Caco-2 (cell line): Measurements from ENCODE around the gene PRSS23. TPM values are rescaled to one million over a fixed set of nuclear protein-coding genes. Genes with fewer than 3 reads are reported as not detected.

ENCODE experiments used
- BruUV-seq: library from RNA; stranded (reverse); fragments of 400-500 nt; replicated peaks from 2 replicates; lab custom pipeline; 2021; lab: Mats Ljungman, UMichigan
- CTCF ChIA-PET: fragments of 300-600 bp; sonication (Branson Sonifier 250); formaldehyde crosslinking; loops from one replicate; lab custom pipeline; 2022; ENCODE audit warnings: antibody characterized with exemption; lab: Charles Lee
- POLR2A ChIA-PET: fragments of 300-600 bp; sonication (Branson Sonifier 250); formaldehyde crosslinking; loops from one replicate; lab custom pipeline; 2022; ENCODE audit warnings: antibody characterized with exemption; lab: Charles Lee
- DNase-seq, 2 experiments: peaks; one replicate each; pipeline versions ENCODE4 v3.0.0 to v3.0.0-alpha.2; 2020 to 2022
- H3K27me3 ChIP-seq: replicated peaks from 2 replicates; pipeline ENCODE4 v1.6.0; 2011; ENCODE audit warnings: low read length; ENCODE audit not compliant: control insufficient read depth, insufficient read depth
- H3K36me3 ChIP-seq: 2 replicates; pipeline ENCODE4 v1.5.1; 2011; ENCODE audit warnings: low read length; ENCODE audit not compliant: control insufficient read depth, insufficient read depth
- H3K4me1 ChIP-seq: fragments of 250-450 bp; sonication (Bioruptor Pico); 2 replicates; pipeline ENCODE4 v1.5.1; 2020; ENCODE audit warnings: mild to moderate bottlenecking
- H3K4me3 ChIP-seq: 2 replicates; pipeline ENCODE4 v1.5.1; 2011; ENCODE audit warnings: low read depth, mild to moderate bottlenecking, control low read depth, low read length
- H3K9me3 ChIP-seq: fragments of 250-450 bp; sonication (Bioruptor Pico); 2 replicates; pipeline ENCODE4 v1.5.1; 2020; ENCODE audit warnings: mild to moderate bottlenecking, moderate library complexity
- H3K27ac Mint-ChIP-seq: one replicate; pipeline ENCODE4 v1.8.0; 2022; ENCODE audit warnings: mixed read lengths; ENCODE audit not compliant: unreplicated experiment
- H3K27me3 Mint-ChIP-seq: one replicate; pipeline ENCODE4 v1.8.0; 2022; ENCODE audit warnings: mixed read lengths; ENCODE audit not compliant: insufficient read depth, unreplicated experiment
- H3K36me3 Mint-ChIP-seq: one replicate; pipeline ENCODE4 v1.8.0; 2022; ENCODE audit warnings: mild to moderate bottlenecking, mixed read lengths; ENCODE audit not compliant: insufficient read depth, unreplicated experiment
- H3K4me1 Mint-ChIP-seq: one replicate; pipeline ENCODE4 v1.8.0; 2022; ENCODE audit warnings: low read depth, mixed read lengths; ENCODE audit not compliant: unreplicated experiment
- H3K4me3 Mint-ChIP-seq: one replicate; pipeline ENCODE4 v1.8.0; 2022; ENCODE audit warnings: mild to moderate bottlenecking, moderate library complexity, mixed read lengths; ENCODE audit not compliant: unreplicated experiment
- H3K9me3 Mint-ChIP-seq: one replicate; pipeline ENCODE4 v1.8.0; 2022; ENCODE audit warnings: mixed read lengths; ENCODE audit not compliant: unreplicated experiment
- intact Hi-C: fragments of 100-400 bp; cut with micrococcal nuclease; formaldehyde crosslinking; loops from one replicate; pipeline ENCODE4 v1.10.0; 2022; ENCODE audit not compliant: unreplicated experiment
- total RNA-seq: library from RNA; stranded (reverse); gene quantifications from 2 replicates; pipeline ENCODE4 v1.2.3, GENCODE V29; 2022
- TF ChIP-seq, protein P1 (sequence below), 2 experiments: fragments of 200-600 bp in 1 of 2; IDR thresholded peaks; 1 replicate in 1 of 2; 2 replicates in 1 of 2; pipeline versions ENCODE4 v1.5.1 to v1.8.0; 2011 to 2022; ENCODE audit warnings: antibody characterized with exemption in 1 of 2, control low read depth in 1 of 2, inconsistent platforms in 1 of 2, low read depth in 1 of 2, low read length in 1 of 2, mild to moderate bottlenecking in 1 of 2, moderate library complexity in 1 of 2; ENCODE audit not compliant: insufficient read depth in 1 of 2, severe bottlenecking in 1 of 2, unreplicated experiment in 1 of 2

PRSS23 gene
- total RNA-seq, 1 experiment from 2014 or later: 400 TPM

DNA sequence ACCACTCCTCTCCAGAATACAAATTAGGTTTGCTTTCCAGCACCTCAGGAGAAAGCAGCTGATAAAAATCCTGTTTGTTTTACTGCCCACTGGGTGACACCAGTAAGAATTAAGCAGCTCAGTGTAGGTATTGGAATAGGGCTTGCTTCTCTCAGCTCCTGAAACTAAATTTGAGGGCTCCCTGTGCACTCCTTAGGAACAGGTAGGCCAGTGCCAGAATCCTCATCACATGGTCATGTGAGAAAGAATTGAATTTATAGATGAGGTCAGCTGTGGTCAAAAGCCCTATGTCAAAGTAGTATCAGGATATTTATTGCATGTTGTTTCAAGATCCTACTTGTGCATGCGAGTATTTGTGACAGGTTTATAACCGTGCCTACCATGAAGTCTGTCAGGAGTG, 1.0 kb downstream of the PRSS23 start:
- no peak for DNase-seq
- TF ChIP-seq, protein P1, sequence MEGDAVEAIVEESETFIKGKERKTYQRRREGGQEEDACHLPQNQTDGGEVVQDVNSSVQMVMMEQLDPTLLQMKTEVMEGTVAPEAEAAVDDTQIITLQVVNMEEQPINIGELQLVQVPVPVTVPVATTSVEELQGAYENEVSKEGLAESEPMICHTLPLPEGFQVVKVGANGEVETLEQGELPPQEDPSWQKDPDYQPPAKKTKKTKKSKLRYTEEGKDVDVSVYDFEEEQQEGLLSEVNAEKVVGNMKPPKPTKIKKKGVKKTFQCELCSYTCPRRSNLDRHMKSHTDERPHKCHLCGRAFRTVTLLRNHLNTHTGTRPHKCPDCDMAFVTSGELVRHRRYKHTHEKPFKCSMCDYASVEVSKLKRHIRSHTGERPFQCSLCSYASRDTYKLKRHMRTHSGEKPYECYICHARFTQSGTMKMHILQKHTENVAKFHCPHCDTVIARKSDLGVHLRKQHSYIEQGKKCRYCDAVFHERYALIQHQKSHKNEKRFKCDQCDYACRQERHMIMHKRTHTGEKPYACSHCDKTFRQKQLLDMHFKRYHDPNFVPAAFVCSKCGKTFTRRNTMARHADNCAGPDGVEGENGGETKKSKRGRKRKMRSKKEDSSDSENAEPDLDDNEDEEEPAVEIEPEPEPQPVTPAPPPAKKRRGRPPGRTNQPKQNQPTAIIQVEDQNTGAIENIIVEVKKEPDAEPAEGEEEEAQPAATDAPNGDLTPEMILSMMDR (IDR thresholded peaks at IDR 0.05; ENCODE audit: insufficient read depth in 1 of 2, low read depth in 1 of 2, low read length in 1 of 2, severe bottlenecking in 1 of 2, unreplicated experiment in 1 of 2): no peak
- peaks cover 69% of the 10 kb centered on the region for H3K4me1 Mint-ChIP-seq
- no TSS peak for BruUV-seq
- peak overlapping the region; percentile 99 for H3K27ac Mint-ChIP-seq
- H3K4me3 ChIP-seq: peak overlapping the region; percentile 89
- peak overlapping the region; percentile 95 for H3K4me3 Mint-ChIP-seq
- no peaks in the 10 kb centered on the region for H3K27me3 ChIP-seq
- H3K36me3 ChIP-seq: 0 out of 2 replicates have a peak, but pooled peaks cover 2% of the 10 kb centered on the region
- no peaks in the 10 kb centered on the region for H3K9me3 Mint-ChIP-seq
- CTCF ChIA-PET: interaction anchor here (1.1 to 4.6 kb wide), 2 partner anchors 9 to 193 kb away, joined by 3 to 39 read pairs; no protein-coding TSS in a partner anchor
- intact Hi-C loops: loop anchor here (2.0 kb wide), 1 partner anchor 61 kb away; no protein-coding TSS in a partner anchor
- no peaks in the 10 kb centered on the region for H3K9me3 ChIP-seq
- H3K4me1 ChIP-seq: peaks cover 80% of the 10 kb centered on the region
- POLR2A ChIA-PET: interaction anchor here (1.6 to 4.0 kb wide), 4 partner anchors 10 to 129 kb away, joined by 10 to 32 read pairs (median 14); partner anchors contain the start of gene ME3
- no peaks in the 10 kb centered on the region for H3K27me3 Mint-ChIP-seq
- peaks cover 71% of the 10 kb centered on the region for H3K36me3 Mint-ChIP-seq

DNA sequence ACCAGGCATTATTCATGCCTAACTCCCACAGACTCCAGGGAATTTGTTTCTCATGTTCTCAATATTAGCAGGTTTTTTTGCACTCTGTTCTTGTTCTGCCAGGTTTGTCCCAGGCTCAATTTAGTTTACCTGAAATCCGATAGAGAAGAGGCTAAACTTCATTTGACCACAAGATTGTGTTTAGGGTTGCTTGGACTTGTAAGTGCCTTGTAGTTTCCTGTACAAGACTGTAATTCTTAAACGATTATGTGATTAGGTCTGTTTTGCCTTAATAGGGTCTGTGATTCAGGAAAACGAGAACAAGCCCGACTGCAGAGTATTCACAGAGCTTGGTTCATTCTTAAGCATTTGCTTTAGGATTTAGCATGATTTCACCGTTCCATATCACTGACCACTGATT, 1.8 kb downstream of the PRSS23 start:
- ChIA-PET CTCF (interaction anchor here (1.0 to 4.6 kb wide), 4 partner anchors 10 to 346 kb away, joined by 3 to 39 read pairs (median 4); no protein-coding TSS in a partner anchor), POLR2A (interaction anchor here (3.8 to 4.0 kb wide), 2 partner anchors 10 to 130 kb away, joined by 14 to 32 read pairs; partner anchors contain the start of gene ME3)
- peaks cover 79% of the 10 kb centered on the region for H3K36me3 Mint-ChIP-seq
- H3K4me3 ChIP-seq: peak overlapping the region; percentile 89
- peak overlapping the region; percentile 99 for H3K27ac Mint-ChIP-seq
- peak overlapping the region; percentile 95 for H3K4me3 Mint-ChIP-seq
- peaks cover 81% of the 10 kb centered on the region for H3K4me1 ChIP-seq
- no peaks in the 10 kb centered on the region for H3K27me3 Mint-ChIP-seq
- no peaks in the 10 kb centered on the region for H3K9me3 Mint-ChIP-seq
- H3K9me3 ChIP-seq: no peaks in the 10 kb centered on the region
- intact Hi-C loops: loop anchor here (1.0 kb wide), 7 partner anchors 10 to 346 kb away; partner anchors contain the start of gene ME3
- no TSS peak for BruUV-seq
- DNase-seq: no peak
- TF ChIP-seq, protein P1 (IDR thresholded peaks at IDR 0.05; ENCODE audit: insufficient read depth in 1 of 2, low read depth in 1 of 2, low read length in 1 of 2, severe bottlenecking in 1 of 2, unreplicated experiment in 1 of 2): no peak
- H3K36me3 ChIP-seq: 0 out of 2 replicates have a peak, but pooled peaks cover 2% of the 10 kb centered on the region
- H3K27me3 ChIP-seq: no peaks in the 10 kb centered on the region
- peaks cover 70% of the 10 kb centered on the region for H3K4me1 Mint-ChIP-seq

DNA sequence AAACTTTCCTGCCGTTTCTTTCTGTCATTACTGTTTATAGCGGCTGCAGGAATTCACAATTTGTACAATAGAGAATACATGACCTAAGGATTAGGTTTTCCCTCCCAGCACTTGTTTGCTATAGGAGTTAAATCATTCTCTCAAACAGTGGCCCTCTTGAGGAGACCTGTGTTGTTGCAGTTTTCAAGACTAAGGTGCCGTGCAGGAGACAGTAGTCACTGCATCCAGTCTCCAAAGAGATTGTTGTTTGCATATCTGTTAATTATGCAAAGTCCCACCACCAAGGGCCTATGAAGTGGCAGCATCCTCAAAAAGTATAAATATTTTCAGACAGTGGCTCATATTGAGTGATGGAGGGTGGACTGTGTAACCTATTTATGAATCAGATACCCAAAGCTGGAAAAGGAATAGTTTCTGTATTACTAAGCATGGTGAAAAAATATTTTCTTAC, 2.3 kb downstream of the PRSS23 start:
- DNase-seq: peak; percentile 80
- CTCF ChIA-PET: interaction anchor here (1.0 to 4.6 kb wide), 3 partner anchors 9 to 346 kb away, joined by 4 to 39 read pairs (median 5); no protein-coding TSS in a partner anchor
- intact Hi-C loops: loop anchor here (1.0 kb wide), 7 partner anchors 10 to 346 kb away; partner anchors contain the start of gene ME3
- Histone ChIP-seq H3K4me3 (peak overlapping the region; percentile 89), H3K4me1 (peaks cover 81% of the 10 kb centered on the region), H3K36me3 (0 out of 2 replicates have a peak, but pooled peaks cover 2% of the 10 kb centered on the region), H3K27me3 (no peaks in the 10 kb centered on the region), H3K9me3 (no peaks in the 10 kb centered on the region)
- Mint-ChIP-seq H3K36me3 (peaks cover 84% of the 10 kb centered on the region), H3K9me3 (no peaks in the 10 kb centered on the region), H3K27me3 (no peaks in the 10 kb centered on the region), H3K4me1 (peaks cover 71% of the 10 kb centered on the region), H3K4me3 (peak overlapping the region; percentile 95), H3K27ac (peak overlapping the region; percentile 99)
- no TSS peak for BruUV-seq
- TF ChIP-seq, protein P1 (IDR thresholded peaks at IDR 0.05; ENCODE audit: insufficient read depth in 1 of 2, low read depth in 1 of 2, low read length in 1 of 2, severe bottlenecking in 1 of 2, unreplicated experiment in 1 of 2): peak; percentile 80 to 92
- POLR2A ChIA-PET: interaction anchor here (4.0 kb wide), 1 partner anchor 9 kb away, joined by 32 read pairs; no protein-coding TSS in a partner anchor
